ENCODE measurements around the gene SARDH.

The SARDH gene

GRCh38 chr9:133717113-133718031, 20.8 kb downstream of the SARDH start:
- Histone ChIP-seq H3K27ac (ENCODE audit: low read depth, low read length, poor library complexity, severe bottlenecking) (no peak overlapping the region), H3K79me2 (ENCODE audit: insufficient read depth, low read length) (no peaks in the 10 kb centered on the region), H3K4me2 (ENCODE audit: low read length) (no peak overlapping the region), H3K4me1 (ENCODE audit: insufficient read depth, low read length, severe bottlenecking) (no peaks in the 10 kb centered on the region), H4K20me1 (ENCODE audit: insufficient read depth, low read length) (no peaks in the 10 kb centered on the region), H3K9me3 (ENCODE audit: low read length) (no peaks in the 10 kb centered on the region), H3K9me2 (ENCODE audit: low read depth, low read length) (no peaks in the 10 kb centered on the region), H2AFZ (ENCODE audit: low read length) (no peak overlapping the region), H3F3A (ENCODE audit: insufficient read depth, low read length) (no peaks in the 10 kb centered on the region), H3K9ac (ENCODE audit: low read length) (no peak overlapping the region), H3K36me3 (ENCODE audit: insufficient read depth, low read length) (no peaks in the 10 kb centered on the region), H3K4me3 (ENCODE audit: low read depth, low read length, poor library complexity, severe bottlenecking) (no peak overlapping the region), H3K27me3 (ENCODE audit: insufficient read depth, low read length) (peaks cover 7% of the 10 kb centered on the region; the same call in 1 of the 2 replicates)
- TF ChIP-seq EZH2 (IDR thresholded peaks at IDR 0.05; ENCODE audit: borderline replicate concordance, low read length) (no peak), CTCF (IDR thresholded peaks at IDR 0.05; ENCODE audit: low read length) (no peak)

GRCh38 chr9:133716564-133717112, 21.5 kb downstream of the SARDH start:
- TF ChIP-seq CTCF (IDR thresholded peaks at IDR 0.05; ENCODE audit: low read length) (no peak), EZH2 (IDR thresholded peaks at IDR 0.05; ENCODE audit: borderline replicate concordance, low read length) (no peak)
- no peaks in the 10 kb centered on the region for H4K20me1 ChIP-seq (ENCODE audit: insufficient read depth, low read length)
- H3K79me2 ChIP-seq (ENCODE audit: insufficient read depth, low read length): no peaks in the 10 kb centered on the region
- no peak overlapping the region for H3K4me2 ChIP-seq (ENCODE audit: low read length)
- H3K4me1 ChIP-seq (ENCODE audit: insufficient read depth, low read length, severe bottlenecking): no peaks in the 10 kb centered on the region
- no peak overlapping the region for H3K27ac ChIP-seq (ENCODE audit: low read depth, low read length, poor library complexity, severe bottlenecking)
- no peaks in the 10 kb centered on the region for H3K9me3 ChIP-seq (ENCODE audit: low read length)
- H3K4me3 ChIP-seq (ENCODE audit: low read depth, low read length, poor library complexity, severe bottlenecking): no peak overlapping the region
- H3K9ac ChIP-seq (ENCODE audit: low read length): no peak overlapping the region
- H2AFZ ChIP-seq (ENCODE audit: low read length): no peak overlapping the region
- H3K9me2 ChIP-seq (ENCODE audit: low read depth, low read length): no peaks in the 10 kb centered on the region
- no peaks in the 10 kb centered on the region for H3F3A ChIP-seq (ENCODE audit: insufficient read depth, low read length)
- no peaks in the 10 kb centered on the region for H3K36me3 ChIP-seq (ENCODE audit: insufficient read depth, low read length)
- H3K27me3 ChIP-seq (ENCODE audit: insufficient read depth, low read length): peaks cover 7% of the 10 kb centered on the region; the same call in 1 of the 2 replicates

GRCh38 chr9:133715866-133716563, 22.1 kb downstream of the SARDH start:
- Histone ChIP-seq H3K79me2 (ENCODE audit: insufficient read depth, low read length) (no peaks in the 10 kb centered on the region), H3K4me2 (ENCODE audit: low read length) (no peak overlapping the region), H4K20me1 (ENCODE audit: insufficient read depth, low read length) (no peaks in the 10 kb centered on the region), H3K9ac (ENCODE audit: low read length) (no peak overlapping the region), H3K36me3 (ENCODE audit: insufficient read depth, low read length) (no peaks in the 10 kb centered on the region), H3K4me3 (ENCODE audit: low read depth, low read length, poor library complexity, severe bottlenecking) (no peak overlapping the region), H3K27ac (ENCODE audit: low read depth, low read length, poor library complexity, severe bottlenecking) (no peak overlapping the region), H3K9me2 (ENCODE audit: low read depth, low read length) (no peaks in the 10 kb centered on the region), H3F3A (ENCODE audit: insufficient read depth, low read length) (no peaks in the 10 kb centered on the region), H3K9me3 (ENCODE audit: low read length) (no peaks in the 10 kb centered on the region), H3K27me3 (ENCODE audit: insufficient read depth, low read length) (peaks cover 7% of the 10 kb centered on the region; the same call in 1 of the 2 replicates), H3K4me1 (ENCODE audit: insufficient read depth, low read length, severe bottlenecking) (no peaks in the 10 kb centered on the region), H2AFZ (ENCODE audit: low read length) (no peak overlapping the region)
- TF ChIP-seq CTCF (IDR thresholded peaks at IDR 0.05; ENCODE audit: low read length): peak; percentile 28; the same call in 1 of the 2 replicates
- no peak for TF ChIP-seq EZH2 (IDR thresholded peaks at IDR 0.05; ENCODE audit: borderline replicate concordance, low read length)
